ES-I3 (cell line): ENCODE data around the gene CACNA2D1.

Source experiments
- H3K36me3 ChIP-seq: 2 replicates; pipeline ENCODE4 v1.6.1; 2013; ENCODE audit warnings: mild to moderate bottlenecking, low read length, control low read depth, moderate library complexity; ENCODE audit not compliant: insufficient read depth
- H3K4me1 ChIP-seq: 2 replicates; pipeline ENCODE4 v1.6.1; 2013; ENCODE audit warnings: mild to moderate bottlenecking, control low read depth, low read length; ENCODE audit not compliant: insufficient read depth
- H3K9ac ChIP-seq: 2 replicates; pipeline ENCODE4 v1.6.1; 2013; ENCODE audit warnings: low read depth, mild to moderate bottlenecking, low read length, moderate library complexity
- H3K9me3 ChIP-seq: 2 replicates; pipeline ENCODE4 v1.6.1; 2013; ENCODE audit warnings: mild to moderate bottlenecking, low read length, moderate library complexity; ENCODE audit not compliant: control insufficient read depth, insufficient read depth

Gene CACNA2D1

DNA sequence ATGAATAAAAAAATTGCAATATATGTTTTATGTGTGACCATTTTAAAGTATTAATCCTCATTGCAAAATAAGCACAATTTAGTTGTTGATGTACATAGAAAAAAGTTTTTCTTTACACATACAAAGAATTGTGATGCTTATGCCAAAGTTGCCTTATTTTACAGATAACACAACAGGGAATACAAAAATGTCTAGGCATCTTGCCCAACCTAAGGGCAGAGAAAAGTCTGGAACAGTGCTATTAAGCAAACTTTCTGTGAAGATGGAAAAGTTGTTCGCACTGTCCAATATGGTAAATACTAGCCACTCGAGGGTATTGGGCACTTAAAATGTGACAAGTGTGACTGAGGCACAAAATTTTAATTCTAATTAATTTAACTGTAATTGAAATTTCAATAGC, 483.6 kb downstream of the CACNA2D1 start:
- peaks cover 4% of the 10 kb centered on the region; the same call in 1 of the 2 replicates for H3K4me1 ChIP-seq
- no peaks in the 10 kb centered on the region for H3K9me3 ChIP-seq
- H3K9ac ChIP-seq, result no peak overlapping the region
- H3K36me3 ChIP-seq, result no peaks in the 10 kb centered on the region

DNA sequence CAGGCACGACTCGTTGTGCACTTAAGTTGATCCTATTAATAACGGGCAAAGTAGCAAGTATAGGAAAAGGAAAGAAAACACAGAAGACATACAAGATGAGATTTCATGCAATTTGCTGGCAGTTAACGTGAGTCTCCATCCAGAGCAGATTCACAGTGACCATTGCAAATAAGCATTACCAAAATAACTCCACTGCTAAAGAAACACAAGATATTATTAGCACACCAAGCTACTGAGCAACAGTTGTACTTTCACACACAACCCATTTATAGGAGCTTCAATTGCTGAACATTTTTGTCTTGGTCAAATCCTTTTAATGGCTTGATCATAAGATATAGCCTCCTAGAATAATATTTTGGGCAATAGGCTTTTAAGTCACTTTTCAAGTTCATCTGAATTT, 486.1 kb downstream of the CACNA2D1 start:
- Histone ChIP-seq H3K9me3 (no peaks in the 10 kb centered on the region), H3K9ac (no peak overlapping the region), H3K36me3 (no peaks in the 10 kb centered on the region), H3K4me1 (peaks cover 1% of the 10 kb centered on the region; the same call in 1 of the 2 replicates)

DNA sequence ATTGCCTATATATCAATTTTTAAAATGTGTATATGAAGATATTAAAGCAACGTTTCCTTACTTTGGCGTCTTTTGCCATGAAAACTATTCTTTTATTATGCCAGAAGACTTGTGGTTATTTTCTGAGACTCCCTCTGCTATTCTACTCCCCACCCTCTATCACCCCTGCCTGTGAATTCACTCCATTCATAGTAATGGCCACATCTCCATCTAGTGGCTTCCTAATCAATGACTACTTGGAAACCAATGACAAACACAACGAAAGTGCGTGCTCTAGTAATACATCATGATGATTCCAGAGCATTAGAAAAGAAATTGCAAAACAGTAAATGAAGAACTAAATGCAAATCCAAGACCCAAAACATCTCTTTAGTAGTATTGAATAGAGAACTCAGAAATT, 487.1 kb downstream of the CACNA2D1 start:
- no peaks in the 10 kb centered on the region for H3K36me3 ChIP-seq
- no peaks in the 10 kb centered on the region for H3K4me1 ChIP-seq
- H3K9me3 ChIP-seq, result no peaks in the 10 kb centered on the region
- no peak overlapping the region for H3K9ac ChIP-seq

DNA sequence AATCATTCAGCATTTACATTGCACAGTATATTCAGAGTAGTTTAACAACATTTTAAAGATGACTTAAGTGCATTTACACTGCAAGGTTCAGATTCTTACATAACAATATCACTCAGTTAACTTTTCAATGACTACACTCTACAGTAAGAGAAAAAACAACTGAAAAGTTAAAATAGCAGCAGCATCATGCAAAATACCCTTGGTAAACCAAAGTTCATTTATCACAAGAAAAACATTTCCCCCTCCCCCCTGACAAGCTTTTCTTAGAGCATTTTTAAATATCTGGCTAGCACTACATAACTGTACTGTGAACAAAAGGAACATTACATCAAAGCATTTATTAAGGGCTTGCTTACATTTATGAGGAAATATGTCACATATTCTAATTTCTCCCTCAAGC, 494.3 kb downstream of the CACNA2D1 start:
- Histone ChIP-seq H3K4me1 (peaks cover 16% of the 10 kb centered on the region; the same call in 1 of the 2 replicates), H3K36me3 (no peaks in the 10 kb centered on the region), H3K9ac (no peak overlapping the region), H3K9me3 (no peaks in the 10 kb centered on the region)

DNA sequence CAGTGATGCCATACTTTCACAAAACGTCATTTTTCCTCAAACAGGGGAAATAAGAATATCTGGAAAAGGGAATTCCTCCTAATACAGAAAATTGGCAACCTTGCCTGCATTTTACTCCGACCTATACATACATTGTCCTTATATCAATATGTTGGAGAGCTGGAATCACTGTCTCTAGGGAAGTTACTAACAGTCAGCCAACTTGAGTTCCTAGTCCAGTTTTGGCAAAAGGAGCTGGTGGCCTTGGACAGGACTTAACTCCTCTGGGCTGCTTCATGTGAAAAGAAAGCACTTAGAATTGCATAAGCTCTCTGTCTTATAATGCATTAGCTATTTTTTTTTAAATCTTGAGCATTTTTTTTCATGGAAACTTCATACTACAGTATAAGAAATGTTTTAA, 499.5 kb downstream of the CACNA2D1 start:
- no peaks in the 10 kb centered on the region for H3K36me3 ChIP-seq
- H3K4me1 ChIP-seq, result peaks cover 4% of the 10 kb centered on the region; the same call in 1 of the 2 replicates
- H3K9me3 ChIP-seq, result no peaks in the 10 kb centered on the region
- no peak overlapping the region for H3K9ac ChIP-seq

DNA sequence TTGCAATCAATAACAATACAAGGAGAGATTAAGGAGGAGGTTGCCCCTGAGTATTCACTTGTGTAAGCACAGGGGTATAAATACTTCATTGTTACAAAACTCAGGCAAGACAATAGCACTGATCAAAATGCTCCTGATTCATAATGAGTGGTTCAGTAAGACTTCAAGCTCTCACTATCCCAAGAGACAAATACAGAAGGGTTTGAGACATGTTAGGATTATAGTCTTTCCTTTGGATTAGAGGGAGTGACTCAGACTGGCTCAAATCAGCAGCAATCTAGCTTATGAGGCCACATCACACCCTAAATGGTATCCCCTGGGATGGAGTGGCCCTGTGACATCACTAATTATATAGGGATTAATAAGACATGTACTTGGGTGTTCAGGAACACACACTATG, 506.5 kb downstream of the CACNA2D1 start:
- Histone ChIP-seq H3K9ac (no peak overlapping the region), H3K36me3 (no peaks in the 10 kb centered on the region), H3K9me3 (no peaks in the 10 kb centered on the region), H3K4me1 (no peaks in the 10 kb centered on the region; the same call in 1 of the 2 replicates)

DNA sequence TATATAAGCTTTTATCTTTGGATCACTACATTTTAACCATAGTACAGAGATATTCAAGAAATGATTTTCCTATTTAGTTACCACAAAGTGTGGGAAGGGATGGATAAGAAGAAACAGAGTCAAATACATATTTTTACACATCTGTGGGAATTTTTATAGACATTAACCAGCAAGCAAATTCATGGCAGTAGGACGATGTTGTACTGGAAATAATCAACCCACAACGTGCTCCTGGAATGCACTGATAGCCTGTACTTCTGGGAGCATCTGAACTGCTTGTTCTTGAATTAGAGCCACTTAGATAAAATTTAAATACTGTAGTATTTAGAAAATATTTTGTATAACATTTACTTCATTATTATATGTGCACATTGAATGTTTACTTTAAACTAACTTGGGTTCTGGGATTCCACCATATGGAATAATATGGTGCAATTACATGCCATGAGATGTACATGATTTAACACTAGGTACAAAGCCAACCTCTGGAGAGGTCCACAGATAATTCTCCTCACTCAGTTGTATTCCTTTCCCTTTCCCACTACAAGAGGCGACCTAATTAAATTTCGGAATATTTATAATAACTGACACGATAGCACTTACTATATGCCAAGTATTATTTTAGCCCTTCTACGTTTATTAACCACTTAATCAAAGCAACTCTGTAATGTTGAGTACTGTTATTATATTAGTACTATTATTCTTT, 508.8 kb downstream of the CACNA2D1 start:
- Histone ChIP-seq H3K4me1 (no peaks in the 10 kb centered on the region; the same call in 1 of the 2 replicates), H3K9ac (no peak overlapping the region), H3K36me3 (no peaks in the 10 kb centered on the region), H3K9me3 (no peaks in the 10 kb centered on the region)

DNA sequence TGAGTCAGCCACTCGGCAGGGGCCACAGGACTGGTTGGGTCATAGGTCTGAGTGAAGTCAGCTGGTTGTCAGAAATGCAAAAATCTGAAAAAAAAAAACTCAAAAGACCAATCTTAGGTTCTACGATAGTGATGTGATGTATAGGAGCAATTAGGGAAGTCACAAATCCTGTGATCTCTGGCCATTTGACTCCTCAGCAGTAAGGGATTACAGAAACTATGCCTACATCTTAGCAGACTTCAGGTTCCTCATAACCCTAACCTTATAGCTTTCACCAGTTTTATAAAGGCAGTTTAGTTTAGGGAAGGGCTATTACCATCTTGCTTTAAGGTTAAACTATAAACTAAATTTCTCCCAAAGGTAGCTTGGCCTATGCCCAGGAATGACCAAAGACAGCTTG, 510.6 kb downstream of the CACNA2D1 start:
- no peak overlapping the region for H3K9ac ChIP-seq
- H3K4me1 ChIP-seq, result no peaks in the 10 kb centered on the region; the same call in 1 of the 2 replicates
- H3K36me3 ChIP-seq, result no peaks in the 10 kb centered on the region
- H3K9me3 ChIP-seq, result no peaks in the 10 kb centered on the region

DNA sequence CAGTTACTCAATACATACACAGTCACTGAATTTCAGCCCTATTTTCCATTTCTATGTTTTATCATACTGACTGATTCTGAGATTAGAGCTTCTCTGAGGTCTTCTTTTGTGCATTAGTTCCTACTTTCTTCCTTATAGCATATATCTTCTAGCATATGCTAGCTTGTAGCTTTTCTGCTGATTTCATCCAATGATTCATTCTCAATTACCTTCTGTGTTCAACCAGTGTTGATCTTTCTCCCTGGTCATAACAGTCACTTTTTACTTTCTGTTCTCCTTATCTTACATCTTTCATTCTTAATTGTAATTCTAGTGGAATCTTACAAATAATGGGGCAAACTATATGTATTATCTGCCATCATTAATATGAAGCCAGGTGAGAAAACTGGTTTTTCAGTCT, 514.2 kb downstream of the CACNA2D1 start:
- Histone ChIP-seq H3K36me3 (no peaks in the 10 kb centered on the region), H3K9me3 (no peaks in the 10 kb centered on the region), H3K4me1 (0 out of 2 replicates have a peak, but pooled peaks cover 5% of the 10 kb centered on the region), H3K9ac (no peak overlapping the region)

DNA sequence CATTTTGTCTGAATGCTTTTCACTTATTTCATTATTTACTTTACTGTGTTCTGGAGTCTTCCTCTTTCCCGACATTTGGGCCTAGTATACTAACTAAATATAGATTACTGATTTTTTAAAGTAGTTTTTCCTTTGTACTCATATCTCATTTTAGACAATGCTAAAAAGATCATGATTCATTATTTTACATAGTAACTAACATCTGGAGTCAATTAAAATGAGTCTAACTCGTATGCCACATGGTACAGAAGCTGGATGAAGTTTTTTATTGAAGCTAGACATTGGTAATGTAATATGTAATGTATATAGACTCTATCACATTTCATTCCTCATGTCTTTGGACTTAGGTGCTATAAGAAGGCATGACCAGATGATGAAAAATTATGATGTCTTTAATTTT, 517.4 kb downstream of the CACNA2D1 start:
- H3K4me1 ChIP-seq, result peaks cover 14% of the 10 kb centered on the region
- no peak overlapping the region for H3K9ac ChIP-seq
- no peaks in the 10 kb centered on the region for H3K9me3 ChIP-seq
- no peaks in the 10 kb centered on the region for H3K36me3 ChIP-seq

DNA sequence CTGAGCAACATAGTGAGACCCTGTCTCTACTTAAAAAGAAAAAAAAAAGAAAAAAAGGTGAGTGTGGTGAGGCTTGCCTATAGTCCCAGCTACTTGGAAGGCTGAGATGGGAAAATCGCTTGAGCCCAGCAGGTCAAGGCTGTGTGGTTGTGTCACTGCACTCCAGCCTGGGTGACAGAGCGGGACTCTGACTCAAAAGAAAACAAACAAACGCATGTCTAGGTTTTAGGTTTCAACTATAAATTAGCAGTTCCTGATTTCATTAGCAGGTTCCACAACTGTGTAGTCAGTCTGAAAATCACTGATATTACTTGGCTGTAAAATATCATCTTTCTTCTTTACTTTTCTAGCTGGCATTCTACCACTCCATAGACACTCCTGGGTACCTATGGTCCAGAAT, 518.0 kb downstream of the CACNA2D1 start:
- H3K9me3 ChIP-seq, result no peaks in the 10 kb centered on the region
- peaks cover 14% of the 10 kb centered on the region for H3K4me1 ChIP-seq
- H3K9ac ChIP-seq, result no peak overlapping the region
- no peaks in the 10 kb centered on the region for H3K36me3 ChIP-seq

DNA sequence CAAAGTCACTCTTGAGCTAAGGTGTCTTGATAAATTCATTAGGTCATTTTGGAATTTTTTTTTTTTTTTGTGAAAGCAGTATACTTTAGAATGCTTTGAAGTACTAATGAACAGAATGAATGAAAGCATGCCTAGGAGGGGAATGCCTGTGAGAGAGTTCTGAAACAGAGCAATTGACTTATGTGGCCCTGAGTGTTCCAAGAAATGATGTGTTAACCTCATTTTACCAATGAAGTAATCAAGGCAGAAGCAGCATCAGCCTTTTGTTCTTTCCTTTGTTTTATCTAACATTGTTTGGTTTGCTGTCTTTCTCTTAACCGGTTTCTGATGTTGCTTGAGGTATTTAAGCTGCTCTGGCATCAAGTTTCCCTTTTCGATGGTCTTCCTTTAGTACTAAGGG, 519.1 kb downstream of the CACNA2D1 start:
- Histone ChIP-seq H3K9me3 (no peaks in the 10 kb centered on the region), H3K9ac (no peak overlapping the region), H3K4me1 (peaks cover 14% of the 10 kb centered on the region), H3K36me3 (no peaks in the 10 kb centered on the region)

DNA sequence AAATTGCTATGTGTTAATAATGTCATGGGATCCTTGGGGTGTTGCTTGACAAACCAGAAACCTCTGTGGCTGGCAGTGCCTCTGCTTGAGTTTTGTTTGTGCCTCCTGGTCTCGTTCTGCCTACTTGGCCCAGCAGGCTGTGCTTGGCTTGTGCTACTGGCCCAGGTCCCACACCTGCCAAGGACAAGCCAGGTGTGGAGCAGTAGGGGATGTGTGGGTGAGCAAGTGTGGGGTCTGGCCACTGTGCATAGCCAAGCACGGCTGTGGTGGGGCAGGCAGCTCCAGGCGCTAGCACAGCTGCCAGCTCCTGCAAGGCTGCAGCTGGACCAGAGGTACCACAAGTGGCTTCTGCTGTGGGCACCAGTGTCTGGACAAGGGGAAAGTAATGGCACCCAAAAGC, 524.1 kb downstream of the CACNA2D1 start:
- no peak overlapping the region for H3K9ac ChIP-seq
- H3K4me1 ChIP-seq, result peaks cover 10% of the 10 kb centered on the region
- no peaks in the 10 kb centered on the region for H3K36me3 ChIP-seq
- no peaks in the 10 kb centered on the region; the same call in 1 of the 2 replicates for H3K9me3 ChIP-seq

DNA sequence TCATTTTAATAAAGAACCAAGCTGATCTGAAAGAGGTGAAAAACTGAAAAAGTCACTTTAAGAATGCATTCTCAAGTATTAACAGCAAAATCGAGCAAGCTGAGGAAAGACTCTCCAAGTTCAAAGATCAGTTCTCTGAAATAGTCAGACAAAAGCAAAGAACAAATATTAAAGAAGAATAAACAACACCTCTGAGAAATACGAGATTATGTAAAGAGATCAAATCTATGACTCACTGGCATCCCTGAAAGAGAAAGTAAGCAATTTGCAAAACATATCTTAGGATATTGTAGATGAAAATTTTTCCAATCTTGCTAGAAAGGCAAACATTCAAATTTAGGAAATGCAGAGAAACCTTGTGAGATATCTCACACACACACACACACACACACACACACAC, 535.4 kb downstream of the CACNA2D1 start:
- no peak overlapping the region for H3K9ac ChIP-seq
- H3K9me3 ChIP-seq, result no peaks in the 10 kb centered on the region
- H3K36me3 ChIP-seq, result no peaks in the 10 kb centered on the region
- H3K4me1 ChIP-seq, result no peaks in the 10 kb centered on the region

DNA sequence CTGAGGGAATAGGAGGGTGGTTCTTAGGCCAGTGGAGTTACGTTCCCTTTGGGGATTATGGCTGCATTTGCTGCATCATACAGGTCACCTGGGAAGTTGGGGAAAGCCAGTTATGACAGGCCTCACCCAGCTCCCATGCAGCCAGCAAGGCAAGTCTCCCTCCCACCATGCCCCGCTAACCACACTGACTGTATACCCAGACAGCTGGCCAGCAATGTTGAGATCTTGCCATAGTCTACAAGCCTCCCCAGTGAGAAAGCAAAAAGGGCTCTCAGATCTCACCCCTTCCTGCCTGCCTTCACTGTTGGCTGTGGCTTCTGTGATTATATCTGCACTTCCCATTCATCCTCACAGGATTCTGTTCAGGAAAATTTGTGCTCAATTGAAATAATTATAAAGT, 540.5 kb downstream of the CACNA2D1 start:
- Histone ChIP-seq H3K4me1 (no peaks in the 10 kb centered on the region), H3K9me3 (no peaks in the 10 kb centered on the region; the same call in 1 of the 2 replicates), H3K36me3 (no peaks in the 10 kb centered on the region), H3K9ac (no peak overlapping the region)
